HG03558 (cell line): ENCODE data around the gene PRKD1.
"Not testable (repeated sequence)": the region's sequence is repeated elsewhere in the genome, so short reads cannot be mapped to it uniquely, and the experiment has no call there.

ENCODE experiments used
- ATAC-seq: cut with Tn5 transposase; IDR thresholded peaks from one replicate; pipeline ENCODE4 v1.9.1; 2021; ENCODE audit warnings: moderate number of reproducible peaks; ENCODE audit not compliant: unreplicated experiment; ENCODE audit errors: extremely low read depth

The PRKD1 gene

GRCh38 chr14:29840369-29840892 is 87.2 kb downstream of the PRKD1 start:
- not testable (repeated sequence) for ATAC-seq

DNA sequence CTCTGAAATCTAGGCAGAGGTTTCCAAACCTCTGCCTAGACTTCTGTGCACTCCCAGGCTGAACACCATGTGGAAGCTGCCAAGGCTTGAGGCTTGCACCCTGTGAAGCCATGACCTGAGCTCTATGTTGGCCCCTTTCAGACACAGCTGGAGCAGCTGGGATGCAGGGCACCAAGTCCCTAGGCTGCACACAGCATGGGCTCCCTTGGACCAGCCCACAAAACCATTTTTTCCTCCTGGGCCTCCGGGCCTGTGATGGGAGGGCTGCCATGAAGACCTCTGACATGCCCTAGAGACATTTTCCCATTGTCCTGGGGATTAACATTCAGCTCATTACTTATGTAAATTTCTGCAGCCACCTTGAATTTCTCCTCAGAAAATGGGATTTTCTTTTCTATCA is 88.0 kb downstream of the PRKD1 start:
- not testable (repeated sequence) for ATAC-seq

- no peak for ATAC-seq
Observed at GRCh38 chr14:29838752-29839151, 88.9 kb downstream of the PRKD1 start.

- ATAC-seq: no peak
Observed at GRCh38 chr14:29836395-29836794, 91.3 kb downstream of the PRKD1 start.

DNA sequence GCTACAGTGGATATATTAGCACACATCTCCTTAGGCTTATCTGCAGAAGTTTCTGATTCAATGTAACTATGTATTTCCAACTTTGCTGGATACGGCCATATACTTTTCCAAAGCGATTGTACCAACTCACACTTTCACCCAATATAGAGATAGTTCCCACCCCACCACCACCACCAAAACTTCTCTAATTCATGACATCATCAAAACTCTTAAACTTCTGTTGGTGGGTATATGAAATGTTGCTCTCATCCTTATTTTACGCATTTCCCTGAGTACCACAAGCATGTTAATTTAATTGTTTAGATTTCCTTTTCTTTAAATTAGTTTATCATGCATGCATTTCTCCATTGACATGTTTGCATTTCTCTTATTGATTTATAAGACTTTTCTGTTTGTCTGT is 95.6 kb downstream of the PRKD1 start:
- no peak for ATAC-seq

GRCh38 chr14:29829851-29830250 is 97.8 kb downstream of the PRKD1 start:
- ATAC-seq: no peak

GRCh38 chr14:29823816-29824215 is 103.8 kb downstream of the PRKD1 start:
- no peak for ATAC-seq

GRCh38 chr14:29822430-29822709 is 105.3 kb downstream of the PRKD1 start:
- ATAC-seq: no peak

DNA sequence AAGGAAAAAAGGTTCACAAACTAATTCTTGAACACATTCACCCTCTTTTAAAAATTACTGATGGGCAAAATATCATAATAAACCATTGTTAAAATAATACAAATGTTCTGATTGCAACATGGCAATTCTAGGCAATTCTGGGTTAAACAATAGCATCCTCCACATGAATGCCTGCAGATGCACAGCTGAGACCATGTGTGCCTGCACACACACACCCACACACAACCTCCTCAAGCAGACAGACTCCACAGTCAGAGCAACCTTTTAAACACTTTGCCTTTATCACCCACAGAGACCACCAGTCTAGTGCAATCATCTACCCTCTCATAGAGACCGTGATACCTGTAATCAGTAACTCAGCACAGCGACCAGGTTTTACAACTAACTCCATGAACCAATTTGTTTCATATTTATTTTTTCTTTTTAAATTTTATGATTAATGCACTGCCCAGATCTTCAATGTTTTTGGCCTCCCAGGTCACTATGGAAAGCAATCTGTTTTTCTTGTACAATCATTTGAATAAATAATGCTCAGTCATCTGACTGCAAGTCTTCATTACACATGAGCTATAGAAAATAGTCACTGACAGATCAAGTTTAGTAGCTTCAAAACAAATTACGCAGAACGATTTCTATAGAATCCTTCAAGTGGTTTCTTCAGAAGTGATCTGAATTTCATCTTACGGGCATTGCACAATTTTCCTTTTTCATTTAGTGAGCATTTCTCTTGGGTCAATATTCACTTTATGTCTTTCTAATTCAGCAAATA is 105.8 kb downstream of the PRKD1 start:
- ATAC-seq: no peak

- ATAC-seq: no peak
Observed at GRCh38 chr14:29821242-29821641, 106.4 kb downstream of the PRKD1 start.

DNA sequence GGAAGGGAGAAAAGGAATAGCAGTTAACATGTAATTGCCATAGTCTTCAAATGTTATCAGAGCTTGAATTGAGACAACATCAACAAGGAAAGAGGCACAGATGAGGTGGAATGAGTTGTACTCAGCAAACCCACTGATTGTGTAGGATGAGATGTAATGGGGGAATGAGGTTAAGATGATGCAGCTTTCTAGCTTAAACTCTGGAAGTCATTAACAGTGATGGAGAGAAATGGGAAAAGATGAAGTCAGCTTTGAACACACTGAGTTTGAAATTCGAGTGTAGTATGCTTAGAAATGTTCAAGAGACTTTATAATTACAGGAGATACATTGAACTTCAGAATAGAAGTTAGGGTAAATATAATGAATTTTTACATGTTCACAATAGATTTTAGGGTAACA is 106.9 kb downstream of the PRKD1 start:
- ATAC-seq: no peak

- ATAC-seq: no peak
Observed at GRCh38 chr14:29817767-29818405, 109.8 kb downstream of the PRKD1 start.

DNA sequence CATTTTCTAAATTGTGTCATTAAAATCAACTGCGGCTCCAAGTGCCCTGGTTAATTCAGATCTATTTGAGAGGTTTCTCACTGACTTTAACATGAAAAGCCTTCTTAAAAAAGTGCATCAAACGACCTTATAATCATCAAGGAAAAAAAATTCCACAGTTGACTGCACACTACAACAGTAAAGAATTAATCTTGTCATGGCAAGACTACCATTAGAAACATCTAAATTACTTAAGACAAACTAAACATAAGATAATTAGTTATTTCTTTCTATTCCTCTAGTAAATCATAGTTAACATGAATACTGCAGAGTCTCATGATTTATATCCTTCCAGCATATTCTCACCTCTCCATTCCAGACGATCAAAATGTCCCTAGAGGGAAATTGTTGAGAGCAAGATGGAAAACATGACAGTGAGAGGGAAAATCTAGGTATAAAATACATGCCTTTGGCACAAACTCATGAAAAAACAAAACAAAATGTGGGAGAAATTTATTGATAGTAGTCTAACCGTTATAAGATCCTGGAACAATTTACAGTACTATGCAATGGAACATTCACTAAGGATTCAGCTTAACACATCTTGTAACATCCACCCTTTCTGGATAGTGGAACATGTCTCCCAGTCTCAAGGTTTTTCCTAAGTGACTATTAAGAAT is 112.5 kb downstream of the PRKD1 start:
- ATAC-seq: no peak

GRCh38 chr14:29814156-29815015 is 113.3 kb downstream of the PRKD1 start:
- ATAC-seq: no peak

- no peak for ATAC-seq
Observed at GRCh38 chr14:29810682-29811081, 117.0 kb downstream of the PRKD1 start.

- no peak for ATAC-seq
Observed at GRCh38 chr14:29810064-29810463, 117.6 kb downstream of the PRKD1 start.

GRCh38 chr14:29806124-29806517 is 121.5 kb downstream of the PRKD1 start:
- no peak for ATAC-seq

GRCh38 chr14:29805415-29806123 is 122.1 kb downstream of the PRKD1 start:
- no peak for ATAC-seq

GRCh38 chr14:29804481-29805266 is 123.0 kb downstream of the PRKD1 start:
- no peak for ATAC-seq
